ENCODE data around the gene F8.

GRCh38 chrX:155068165-155068564 lies 45.6 kb upstream of the F8 start:
- TF ChIP-seq YY1 (IDR thresholded peaks at IDR 0.05; ENCODE audit: low read depth) (no peak), TCF12 (IDR thresholded peaks at IDR 0.05; ENCODE audit: low read depth) (no peak), CREB1 (IDR thresholded peaks at IDR 0.05; ENCODE audit: low read depth) (no peak), MAX (IDR thresholded peaks at IDR 0.05) (no peak), RAD21 (IDR thresholded peaks at IDR 0.05; ENCODE audit: low read depth) (no peak), TEAD4 (IDR thresholded peaks at IDR 0.05) (no peak), TAF1 (IDR thresholded peaks at IDR 0.05; ENCODE audit: low read depth) (no peak), NFIC (IDR thresholded peaks at IDR 0.05) (no peak), CEBPB (IDR thresholded peaks at IDR 0.05) (no peak), EP300 (IDR thresholded peaks at IDR 0.05; ENCODE audit: borderline replicate concordance) (no peak), ZBTB7A (IDR thresholded peaks at IDR 0.05; ENCODE audit: low read depth) (no peak), USF1 (IDR thresholded peaks at IDR 0.05) (no peak)
- TF ChIP-seq, protein P1, sequence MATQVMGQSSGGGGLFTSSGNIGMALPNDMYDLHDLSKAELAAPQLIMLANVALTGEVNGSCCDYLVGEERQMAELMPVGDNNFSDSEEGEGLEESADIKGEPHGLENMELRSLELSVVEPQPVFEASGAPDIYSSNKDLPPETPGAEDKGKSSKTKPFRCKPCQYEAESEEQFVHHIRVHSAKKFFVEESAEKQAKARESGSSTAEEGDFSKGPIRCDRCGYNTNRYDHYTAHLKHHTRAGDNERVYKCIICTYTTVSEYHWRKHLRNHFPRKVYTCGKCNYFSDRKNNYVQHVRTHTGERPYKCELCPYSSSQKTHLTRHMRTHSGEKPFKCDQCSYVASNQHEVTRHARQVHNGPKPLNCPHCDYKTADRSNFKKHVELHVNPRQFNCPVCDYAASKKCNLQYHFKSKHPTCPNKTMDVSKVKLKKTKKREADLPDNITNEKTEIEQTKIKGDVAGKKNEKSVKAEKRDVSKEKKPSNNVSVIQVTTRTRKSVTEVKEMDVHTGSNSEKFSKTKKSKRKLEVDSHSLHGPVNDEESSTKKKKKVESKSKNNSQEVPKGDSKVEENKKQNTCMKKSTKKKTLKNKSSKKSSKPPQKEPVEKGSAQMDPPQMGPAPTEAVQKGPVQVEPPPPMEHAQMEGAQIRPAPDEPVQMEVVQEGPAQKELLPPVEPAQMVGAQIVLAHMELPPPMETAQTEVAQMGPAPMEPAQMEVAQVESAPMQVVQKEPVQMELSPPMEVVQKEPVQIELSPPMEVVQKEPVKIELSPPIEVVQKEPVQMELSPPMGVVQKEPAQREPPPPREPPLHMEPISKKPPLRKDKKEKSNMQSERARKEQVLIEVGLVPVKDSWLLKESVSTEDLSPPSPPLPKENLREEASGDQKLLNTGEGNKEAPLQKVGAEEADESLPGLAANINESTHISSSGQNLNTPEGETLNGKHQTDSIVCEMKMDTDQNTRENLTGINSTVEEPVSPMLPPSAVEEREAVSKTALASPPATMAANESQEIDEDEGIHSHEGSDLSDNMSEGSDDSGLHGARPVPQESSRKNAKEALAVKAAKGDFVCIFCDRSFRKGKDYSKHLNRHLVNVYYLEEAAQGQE (IDR thresholded peaks at IDR 0.05; ENCODE audit: low read depth), result no peak
